Effector memory CD8-positive, alpha-beta T cell (primary cell): ENCODE results near the gene EEF1A2.

Experiments
- ATAC-seq: fragments of 150-1000 bp; cut with Tn5 transposase; replicated peaks from 2 replicates; pipeline ENCODE4 v1.10.0; 2021; ENCODE audit warnings: mild to moderate bottlenecking, moderate library complexity
- DNase-seq, 3 experiments: peaks; one replicate each; pipeline ENCODE4 v3.0.0; 2021
- H3K27ac Mint-ChIP-seq, 2 donors: one replicate each; pipeline ENCODE4 v1.8.0; 2022; ENCODE audit warnings: mild to moderate bottlenecking in 2 of 2, mixed read lengths in 2 of 2, moderate library complexity in 2 of 2
- H3K27me3 Mint-ChIP-seq, 2 donors: one replicate each; pipeline ENCODE4 v1.8.0; 2022; ENCODE audit warnings: mixed read lengths in 2 of 2
- H3K36me3 Mint-ChIP-seq: one replicate; pipeline ENCODE4 v1.8.0; 2022; ENCODE audit warnings: mild to moderate bottlenecking, moderate library complexity, mixed read lengths; ENCODE audit not compliant: insufficient read depth
- H3K4me1 Mint-ChIP-seq, 2 donors: one replicate each; pipeline ENCODE4 v1.8.0; 2022; ENCODE audit warnings: low read depth in 2 of 2, mixed read lengths in 2 of 2
- H3K4me3 Mint-ChIP-seq, 2 donors: one replicate each; pipeline ENCODE4 v1.8.0; 2022; ENCODE audit warnings: mild to moderate bottlenecking in 2 of 2, mixed read lengths in 2 of 2, moderate library complexity in 2 of 2
- H3K9me3 Mint-ChIP-seq, 2 donors: one replicate each; pipeline ENCODE4 v1.8.0; 2022; ENCODE audit warnings: mixed read lengths in 2 of 2

Gene EEF1A2

DNA sequence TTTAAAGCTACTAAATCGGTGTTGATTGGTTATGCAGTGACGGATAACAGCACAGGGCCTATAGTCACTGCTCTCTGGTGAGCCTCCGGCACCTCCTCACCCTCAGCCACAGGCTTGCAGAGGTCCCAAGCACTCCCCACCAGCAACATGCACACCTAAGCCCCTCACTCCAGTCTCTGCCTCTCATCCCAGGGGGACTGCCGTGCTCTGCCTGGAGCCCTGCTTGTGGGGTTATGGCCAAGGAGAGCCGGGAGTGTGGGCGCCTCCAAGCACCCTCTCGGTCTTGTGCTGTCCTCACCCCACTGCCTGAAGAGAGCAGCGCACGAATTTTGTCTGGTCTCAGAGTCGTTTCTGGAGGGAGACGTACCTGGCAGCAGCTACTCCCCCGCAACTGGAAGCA, 6.8 kb upstream of the EEF1A2 start:
- H3K27me3 Mint-ChIP-seq, result peaks cover 35 to 54% of the 10 kb centered on the region in 2 donors

DNA sequence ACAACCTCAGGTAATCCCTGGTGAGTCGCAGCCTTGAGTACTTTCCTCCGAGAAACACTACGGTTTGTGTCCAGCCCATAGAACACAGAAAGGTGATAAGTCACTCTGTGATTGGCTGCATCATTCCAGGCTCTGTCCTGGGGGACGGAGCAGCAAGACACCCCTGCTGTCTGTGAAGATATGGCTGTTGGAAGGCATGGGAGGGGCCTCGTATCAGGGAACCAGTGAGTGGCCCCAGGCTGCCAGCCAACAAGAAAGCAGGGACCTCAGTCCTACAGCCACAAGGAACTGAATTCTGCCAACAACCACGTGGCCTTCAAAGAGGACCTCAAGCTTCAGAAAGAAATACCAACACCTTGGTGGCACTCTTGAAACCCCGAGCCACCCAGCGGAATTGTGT, 6.4 kb upstream of the EEF1A2 start:
- H3K36me3 Mint-ChIP-seq, result no peaks in the 10 kb centered on the region
- DNase-seq, result no peak
- H3K4me3 Mint-ChIP-seq, result no peak overlapping the region
- no peaks in the 10 kb centered on the region for H3K4me1 Mint-ChIP-seq
- H3K27me3 Mint-ChIP-seq, result peaks cover 30 to 50% of the 10 kb centered on the region in 2 donors
- H3K9me3 Mint-ChIP-seq, result no peaks in the 10 kb centered on the region
- no peak overlapping the region for H3K27ac Mint-ChIP-seq
- no peak for ATAC-seq

More for the DNA sequence above, 6.8 kb upstream of the EEF1A2 start:
- DNase-seq, result no peak
- H3K4me1 Mint-ChIP-seq, result no peaks in the 10 kb centered on the region
- no peaks in the 10 kb centered on the region for H3K9me3 Mint-ChIP-seq
- no peak overlapping the region for H3K27ac Mint-ChIP-seq
- ATAC-seq, result no peak
- no peaks in the 10 kb centered on the region for H3K36me3 Mint-ChIP-seq
- no peak overlapping the region for H3K4me3 Mint-ChIP-seq

DNA sequence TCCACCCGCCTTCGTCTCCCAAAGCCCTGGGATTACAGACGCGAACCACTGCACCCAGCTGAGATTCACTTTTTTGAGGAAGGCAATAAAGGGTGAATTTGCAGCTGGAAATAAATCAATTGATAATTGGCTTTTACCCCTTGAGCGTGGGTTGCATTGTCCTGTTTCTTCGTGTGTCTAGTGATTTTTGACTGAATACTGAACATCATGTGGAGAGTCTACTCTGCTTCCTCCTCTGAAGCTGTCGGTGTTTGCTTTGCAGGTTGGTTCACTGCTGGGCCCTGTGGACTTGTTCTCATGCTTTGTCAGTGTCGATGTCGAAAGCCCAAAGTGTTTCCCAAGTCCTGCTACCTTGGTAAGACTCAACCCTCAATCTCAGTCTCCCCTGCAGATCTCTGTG, 5.8 kb upstream of the EEF1A2 start:
- Mint-ChIP-seq H3K36me3 (no peaks in the 10 kb centered on the region), H3K4me1 (no peaks in the 10 kb centered on the region), H3K27ac (no peak overlapping the region), H3K4me3 (no peak overlapping the region), H3K27me3 (peaks cover 24 to 43% of the 10 kb centered on the region in 2 donors), H3K9me3 (no peaks in the 10 kb centered on the region)
- DNase-seq (no peak), ATAC-seq (no peak)

DNA sequence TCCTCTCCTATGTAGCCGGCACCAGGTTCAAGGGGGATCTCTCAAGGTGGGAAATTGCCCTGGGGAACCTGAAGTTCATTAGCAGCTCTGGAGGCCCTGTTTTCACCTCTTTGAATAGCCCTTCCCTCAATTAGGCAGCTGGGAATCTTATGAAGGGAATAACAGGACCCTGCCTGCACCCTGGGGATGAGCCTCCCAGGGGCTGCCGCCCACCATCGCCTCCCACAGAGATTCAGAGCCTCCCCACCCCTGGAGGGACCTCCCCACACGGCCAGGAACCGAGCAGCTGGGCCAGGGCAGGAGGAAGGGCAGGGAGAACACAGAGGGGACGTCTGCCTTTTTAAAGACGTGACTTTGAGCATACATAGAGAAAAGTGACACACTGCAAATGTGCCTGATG, 4.6 kb upstream of the EEF1A2 start:
- DNase-seq (no peak), ATAC-seq (no peak)
- H3K4me3 Mint-ChIP-seq, result no peak overlapping the region

DNA sequence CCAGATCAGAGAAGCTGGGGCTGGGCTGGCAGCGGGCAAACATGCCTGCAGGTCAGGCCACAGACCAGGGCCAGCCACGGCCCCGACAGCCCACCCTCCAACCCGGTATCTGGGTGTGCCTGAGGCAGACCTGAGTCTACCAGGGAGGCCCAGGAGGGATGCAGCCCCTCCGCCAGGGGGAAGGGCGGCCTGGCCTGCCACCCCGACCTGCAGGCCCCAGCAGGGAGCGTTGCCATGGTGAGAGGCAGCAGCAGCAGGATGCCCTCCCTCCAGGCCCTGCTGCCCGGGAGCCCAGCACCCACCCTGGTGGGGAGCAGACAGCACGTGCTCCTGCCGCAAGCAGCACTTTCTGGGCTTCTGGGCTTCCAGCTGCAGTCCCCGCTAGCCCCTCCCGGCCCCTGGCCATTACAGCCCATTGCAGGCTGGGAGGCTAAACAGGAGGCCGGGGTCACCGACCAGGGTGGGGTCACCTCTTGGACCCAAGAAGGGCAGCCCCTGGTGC, 3.8 kb upstream of the EEF1A2 start:
- Mint-ChIP-seq H3K27ac (no peak overlapping the region), H3K4me3 (no peak overlapping the region), H3K4me1 (peaks cover 0 to 1% of the 10 kb centered on the region in 2 donors), H3K36me3 (no peaks in the 10 kb centered on the region), H3K27me3 (peaks cover 7 to 27% of the 10 kb centered on the region in 2 donors), H3K9me3 (no peaks in the 10 kb centered on the region)
- DNase-seq, result no peak
- ATAC-seq, result no peak

More for the DNA sequence above, 4.6 kb upstream of the EEF1A2 start:
- Mint-ChIP-seq H3K27ac (no peak overlapping the region), H3K27me3 (peaks cover 15 to 32% of the 10 kb centered on the region in 2 donors), H3K9me3 (no peaks in the 10 kb centered on the region), H3K4me1 (no peaks in the 10 kb centered on the region), H3K36me3 (no peaks in the 10 kb centered on the region)

DNA sequence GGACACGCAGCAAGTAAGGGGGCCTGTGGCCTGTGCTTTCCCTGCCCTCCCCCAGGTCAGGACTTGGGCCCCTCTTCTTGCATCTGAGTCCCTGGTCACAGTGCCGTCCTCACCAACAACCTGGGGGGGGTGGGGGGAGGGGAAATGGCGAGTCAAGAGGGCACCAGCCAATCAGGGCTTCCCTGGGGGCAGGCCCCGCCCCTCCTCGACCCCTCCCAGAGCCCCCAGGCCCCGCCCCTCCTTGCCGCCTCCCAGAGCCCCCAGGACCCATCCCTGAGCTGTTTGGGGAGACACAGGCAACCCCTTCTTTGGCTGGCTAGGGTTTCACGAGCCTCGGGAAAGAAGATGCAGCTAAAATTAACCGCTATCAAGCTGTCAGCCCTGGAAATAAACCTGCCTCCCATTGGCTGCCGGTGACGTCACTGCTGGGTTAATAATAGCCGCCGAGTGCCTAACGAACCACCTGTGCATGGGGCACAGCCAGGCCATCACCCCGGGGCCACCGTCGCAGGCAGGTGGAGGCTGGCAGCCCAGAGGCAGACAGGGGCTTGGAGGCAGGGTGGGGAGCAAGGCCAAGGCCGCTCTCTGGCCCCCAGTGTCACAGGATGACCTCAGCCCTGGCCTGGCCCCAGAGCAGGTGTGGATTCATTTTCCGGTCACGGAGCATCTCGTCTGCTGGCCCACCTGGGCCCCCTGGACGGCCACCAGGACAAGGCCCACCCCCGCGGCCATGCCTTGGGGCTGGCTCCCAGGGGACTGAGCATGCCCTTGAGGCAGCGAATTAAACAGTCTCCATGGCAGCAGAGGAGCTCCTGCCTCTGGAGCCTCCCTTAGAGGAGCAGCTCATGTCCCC, 3.2 kb upstream of the EEF1A2 start:
- no peak for ATAC-seq
- H3K36me3 Mint-ChIP-seq, result no peaks in the 10 kb centered on the region
- DNase-seq, result no peak
- peaks cover 6 to 27% of the 10 kb centered on the region in 2 donors for H3K27me3 Mint-ChIP-seq
- peaks cover 0 to 3% of the 10 kb centered on the region in 2 donors for H3K4me1 Mint-ChIP-seq
- H3K27ac Mint-ChIP-seq, result no peak overlapping the region
- H3K4me3 Mint-ChIP-seq, result no peak overlapping the region
- H3K9me3 Mint-ChIP-seq, result no peaks in the 10 kb centered on the region

DNA sequence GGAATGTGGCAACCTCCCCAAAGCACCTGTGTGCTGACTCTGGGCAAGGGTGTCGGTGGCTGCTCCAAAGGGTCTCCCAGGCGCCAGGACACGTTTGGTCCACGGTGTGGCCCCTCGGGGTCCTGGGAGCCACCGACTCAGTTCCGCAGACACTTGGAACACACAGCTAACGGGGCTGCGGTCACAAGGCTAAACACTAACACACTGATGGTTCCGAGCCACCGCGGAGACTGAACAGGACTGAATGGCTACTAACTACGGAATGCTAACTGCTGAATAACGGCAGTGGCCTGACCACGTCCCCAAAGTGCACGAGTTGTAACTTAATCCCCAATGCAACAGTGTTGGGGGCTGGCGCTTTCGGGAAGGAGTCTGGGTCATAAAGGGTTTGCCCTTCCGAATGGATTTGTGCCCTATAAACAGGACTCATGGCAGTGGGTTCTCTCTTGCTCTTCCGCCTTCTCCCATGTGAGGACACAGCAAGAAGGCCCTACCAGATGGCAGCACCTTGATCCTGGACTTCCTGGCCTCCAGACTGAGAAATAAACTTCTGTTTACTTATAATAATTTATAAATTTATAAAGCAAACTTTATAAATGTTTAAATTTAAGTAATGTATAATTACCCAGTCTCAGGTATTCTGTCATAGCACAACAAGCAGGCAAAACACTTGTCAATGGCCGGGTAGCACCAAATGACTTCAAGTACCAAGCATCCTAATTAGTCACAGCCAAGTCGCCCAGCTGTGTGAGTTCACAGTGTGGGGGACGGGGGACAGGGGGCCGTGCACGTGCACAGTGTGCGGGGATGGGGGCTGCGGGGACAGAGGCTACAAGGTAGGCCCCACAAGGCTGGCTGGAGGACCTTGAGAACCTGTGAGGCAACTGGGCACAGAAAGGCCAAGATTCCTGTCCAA, 2.3 kb upstream of the EEF1A2 start:
- Mint-ChIP-seq H3K36me3 (no peaks in the 10 kb centered on the region), H3K27me3 (peaks cover 11 to 27% of the 10 kb centered on the region in 2 donors), H3K27ac (no peak overlapping the region), H3K9me3 (no peaks in the 10 kb centered on the region), H3K4me3 (peak overlapping the region in 1 of 2 donors; percentile 50), H3K4me1 (peaks cover 0 to 4% of the 10 kb centered on the region in 2 donors)
- DNase-seq (no peak), ATAC-seq (no peak)

DNA sequence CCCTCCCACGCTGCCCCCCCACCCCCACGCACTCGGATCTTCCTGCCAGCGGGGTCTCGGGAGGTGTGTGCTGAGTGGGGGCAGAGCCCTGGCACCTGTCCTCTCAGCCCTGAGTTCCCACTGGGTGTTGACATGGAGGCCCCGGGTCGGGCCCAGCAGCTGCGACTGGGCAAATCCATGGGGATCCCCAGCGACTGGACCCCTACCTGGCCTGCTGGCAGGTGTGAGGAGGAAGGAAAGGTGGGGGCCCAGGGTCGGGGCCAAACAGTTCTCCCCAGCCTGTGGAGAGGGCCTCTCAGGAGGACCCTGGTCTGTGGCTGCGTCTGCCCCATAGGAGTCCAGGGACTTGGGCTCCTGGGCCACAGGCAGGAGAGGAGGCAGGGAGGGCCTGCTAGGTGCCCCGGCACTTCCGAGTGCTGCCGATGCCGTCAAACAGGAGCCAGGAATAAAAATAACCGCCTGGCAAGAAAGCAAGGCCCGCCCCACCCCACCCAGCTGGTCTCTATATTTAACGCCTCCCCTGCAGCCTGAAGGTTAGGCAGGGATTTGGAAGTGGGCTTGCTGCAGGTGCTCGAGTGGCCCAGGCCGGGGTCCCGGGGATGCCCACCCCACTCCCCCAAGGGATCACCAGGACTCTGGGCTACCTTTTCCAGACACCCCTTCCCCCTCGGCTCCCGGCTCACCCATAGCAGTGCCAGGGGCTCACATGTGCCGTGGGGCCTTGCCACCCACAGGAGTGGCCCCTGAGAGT, 1.4 kb upstream of the EEF1A2 start:
- peaks cover 11 to 24% of the 10 kb centered on the region in 2 donors for H3K27me3 Mint-ChIP-seq
- DNase-seq, result no peak
- H3K9me3 Mint-ChIP-seq, result no peaks in the 10 kb centered on the region
- peaks cover 0 to 5% of the 10 kb centered on the region in 2 donors for H3K4me1 Mint-ChIP-seq
- H3K4me3 Mint-ChIP-seq, result peak overlapping the region in 1 of 2 donors; percentile 50
- ATAC-seq, result no peak
- no peaks in the 10 kb centered on the region for H3K36me3 Mint-ChIP-seq
- no peak overlapping the region for H3K27ac Mint-ChIP-seq

DNA sequence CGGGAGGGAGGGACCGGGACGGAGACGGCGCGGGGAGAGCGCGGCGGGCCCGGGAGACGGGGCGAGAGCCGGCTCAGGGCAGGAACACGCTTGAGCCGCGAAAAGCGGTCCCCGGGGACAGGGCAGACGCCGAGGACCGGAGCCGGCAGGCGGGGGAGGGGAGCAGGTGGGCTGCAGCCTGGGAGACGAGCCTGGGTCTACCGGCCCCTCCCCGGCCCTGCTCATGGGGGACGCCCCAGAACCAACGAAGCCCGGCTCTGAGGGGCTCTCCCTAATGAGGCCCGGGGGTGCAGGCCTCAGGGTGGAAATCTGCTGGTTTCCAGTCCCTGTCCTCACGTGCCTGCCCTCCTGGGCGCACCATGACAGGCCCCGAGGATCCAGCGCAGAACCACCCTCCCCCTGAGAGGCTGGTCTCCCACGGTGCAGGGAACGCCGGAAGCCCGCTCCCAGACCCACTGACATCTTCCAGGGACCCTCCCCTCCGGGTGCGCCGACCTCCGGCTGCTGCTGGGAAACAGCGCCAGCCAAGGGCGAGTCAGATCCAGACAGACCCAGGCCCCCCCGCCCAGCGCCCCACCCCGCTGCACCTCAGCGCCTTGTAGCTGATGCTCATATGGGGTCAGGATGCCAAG, 571 bp upstream of the EEF1A2 start:
- Mint-ChIP-seq H3K27ac (no peak overlapping the region), H3K4me3 (peak overlapping the region; percentile 33 to 37), H3K27me3 (peaks cover 11 to 16% of the 10 kb centered on the region in 2 donors), H3K9me3 (no peaks in the 10 kb centered on the region), H3K36me3 (no peaks in the 10 kb centered on the region), H3K4me1 (peaks cover 0 to 5% of the 10 kb centered on the region in 2 donors)
- no peak for DNase-seq
- ATAC-seq, result peak; percentile 23

DNA sequence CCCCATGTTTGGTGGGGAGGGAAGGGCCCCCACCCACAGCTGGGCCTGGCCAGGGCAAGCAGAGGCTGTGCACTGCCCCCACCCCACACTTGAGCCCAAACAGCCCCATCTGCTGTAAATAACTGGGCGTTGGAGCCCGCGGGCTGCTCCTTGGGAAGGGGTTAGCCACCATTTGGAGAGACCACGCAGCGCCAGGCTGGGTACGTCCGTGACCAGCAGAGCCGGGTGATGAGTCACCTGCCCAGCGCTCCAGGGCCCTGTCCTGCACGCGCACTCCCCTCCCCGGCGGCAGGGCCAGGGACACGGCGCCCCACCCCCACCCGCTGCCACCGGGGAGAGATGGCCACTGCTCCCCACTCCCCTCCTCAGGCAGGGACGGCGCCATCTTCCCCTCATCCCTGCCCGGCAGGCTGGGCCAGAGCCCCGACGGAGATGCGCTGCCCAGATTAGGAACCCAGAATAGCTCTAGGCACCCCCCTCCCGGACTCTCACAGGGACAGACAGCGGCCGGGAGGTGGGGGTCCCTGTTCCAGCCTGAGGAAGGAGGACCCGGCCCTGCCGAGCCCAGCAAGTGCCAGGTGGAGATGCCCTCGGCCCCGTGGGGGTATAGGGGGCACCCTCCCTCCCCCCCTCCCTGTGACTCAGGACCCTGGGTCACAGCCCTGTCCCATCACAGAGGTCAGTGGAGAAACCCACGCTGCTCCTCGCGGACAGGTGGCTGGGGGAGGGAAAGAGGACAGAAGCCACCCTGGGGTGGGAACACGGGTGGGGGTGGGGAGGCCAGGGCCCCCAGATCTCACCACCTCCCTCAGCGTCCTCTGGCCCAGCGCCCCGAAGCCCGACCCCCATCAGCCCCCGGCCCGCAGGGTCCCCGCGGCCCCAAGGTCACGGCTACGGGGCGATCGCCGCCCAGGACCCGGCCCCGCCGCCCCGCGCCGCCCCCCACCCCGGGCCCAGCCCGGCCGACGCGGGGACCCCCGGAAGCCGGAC, 642 bp downstream of the EEF1A2 start:
- H3K27me3 Mint-ChIP-seq, result peaks cover 5 to 16% of the 10 kb centered on the region in 2 donors
- H3K36me3 Mint-ChIP-seq, result no peaks in the 10 kb centered on the region
- no peaks in the 10 kb centered on the region for H3K9me3 Mint-ChIP-seq
- H3K4me3 Mint-ChIP-seq, result peak overlapping the region; percentile 51 to 62
- no peak overlapping the region for H3K27ac Mint-ChIP-seq
- no peak for DNase-seq
- peaks cover 0 to 5% of the 10 kb centered on the region in 2 donors for H3K4me1 Mint-ChIP-seq
- ATAC-seq, result no peak

DNA sequence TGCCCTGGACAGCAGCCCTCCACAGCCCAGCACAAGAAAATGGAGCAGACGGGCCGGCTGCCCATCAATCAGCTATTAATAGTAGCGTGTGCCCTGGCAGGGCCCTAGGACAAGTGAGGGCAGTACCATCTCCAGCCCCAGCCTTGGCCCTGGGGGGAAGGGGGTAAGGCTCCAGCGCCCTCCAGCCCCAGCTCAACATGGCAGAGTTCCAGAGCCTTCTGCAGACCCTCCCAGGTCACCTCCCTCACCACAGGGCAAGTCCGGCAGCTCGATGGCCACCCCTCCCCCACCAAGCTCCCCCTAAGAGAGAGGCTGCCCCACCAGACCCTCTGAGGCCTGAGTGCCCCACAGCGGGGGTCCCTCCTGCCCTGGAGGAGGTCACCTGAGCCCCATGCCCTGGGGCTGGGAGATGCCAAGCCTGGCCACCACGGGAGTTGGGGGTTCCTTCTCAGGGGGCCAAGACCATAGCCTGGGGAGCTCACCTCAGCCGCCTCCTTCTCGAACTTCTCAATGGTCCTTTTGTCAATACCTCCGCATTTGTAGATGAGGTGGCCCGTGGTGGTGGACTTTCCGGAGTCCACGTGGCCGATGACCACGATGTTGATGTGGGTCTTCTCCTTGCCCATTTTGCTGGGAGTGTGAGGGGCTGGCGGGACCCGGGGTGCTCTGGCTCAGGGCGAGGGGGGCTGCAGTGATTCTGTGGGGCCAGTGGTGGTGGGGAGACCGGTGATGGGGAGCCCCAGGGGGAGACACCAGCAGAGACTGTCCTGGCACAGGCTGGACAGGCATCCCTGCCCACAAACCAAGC, 1.5 kb downstream of the EEF1A2 start:
- Mint-ChIP-seq H3K9me3 (no peaks in the 10 kb centered on the region), H3K4me1 (peaks cover 0 to 5% of the 10 kb centered on the region in 2 donors), H3K36me3 (no peaks in the 10 kb centered on the region), H3K4me3 (peak overlapping the region; percentile 31 to 62), H3K27ac (no peak overlapping the region), H3K27me3 (peaks cover 5 to 16% of the 10 kb centered on the region in 2 donors)
- ATAC-seq (no peak), DNase-seq (no peak)
